ENCODE results near the gene DIO1.

- TF ChIP-seq CTCF (IDR thresholded peaks at IDR 0.05): no peak
- TF ChIP-seq POLR2A (IDR thresholded peaks at IDR 0.05): no peak
- TF ChIP-seq EP300 (IDR thresholded peaks at IDR 0.05): no peak
Measured at GRCh38 chr1:53896635-53897229, 2.7 kb downstream of the DIO1 start.

All from stomach (tissue), 4 donors.